Gastrocnemius medialis (tissue), 4 donors: ENCODE results near the gene GBP2. TPM values are rescaled to one million over a fixed set of nuclear protein-coding genes. Genes with fewer than 3 reads are reported as not detected.
"Not testable (repeated sequence)": the region's sequence is repeated elsewhere in the genome, so short reads cannot be mapped to it uniquely, and the experiment has no call there.

Source experiments
- ATAC-seq, 2 donors: fragments of 150-250 bp; one replicate each; pipeline ENCODE4 v1.9.1; 2016
- DNase-seq, 2 donors: peaks; one replicate each; pipeline ENCODE4 v3.0.0-alpha.2; 2019
- H3K27ac ChIP-seq, 4 donors: fragments of 200-600 bp; sonication (generic); 1 replicate in 1 of 4; 2 replicates in 3 of 4; pipeline ENCODE4 v1.5.1; 2016 to 2018; ENCODE audit warnings: mild to moderate bottlenecking in 2 of 4, moderate library complexity in 1 of 4
- H3K27me3 ChIP-seq, 3 donors: fragments of 200-600 bp; sonication (generic) in 2 of 3; 1 replicate in 1 of 3; 2 replicates in 2 of 3; pipeline versions ENCODE4 v1.5.1 to v1.6.0; 2016 to 2019; ENCODE audit warnings: mild to moderate bottlenecking in 1 of 3, moderate library complexity in 1 of 3
- H3K36me3 ChIP-seq, 2 donors: fragments of 200-600 bp; sonication (generic) in 1 of 2; one replicate each; pipeline ENCODE4 v1.5.1; 2017 to 2018
- H3K4me1 ChIP-seq, 2 donors: fragments of 200-600 bp; sonication (generic) in 1 of 2; one replicate each; pipeline ENCODE4 v1.5.1; 2016 to 2017; ENCODE audit warnings: mild to moderate bottlenecking in 2 of 2
- H3K4me3 ChIP-seq, 4 donors: fragments of 200-600 bp; sonication (generic) in 3 of 4; 1 replicate in 1 of 4; 2 replicates in 3 of 4; pipeline ENCODE4 v1.5.1; 2016 to 2019; ENCODE audit warnings: mild to moderate bottlenecking in 2 of 4
- H3K9me3 ChIP-seq, 3 donors: fragments of 200-600 bp; sonication (generic) in 2 of 3; 1 replicate in 1 of 3; 2 replicates in 2 of 3; pipeline ENCODE4 v1.5.1; 2016 to 2019
- POLR2A ChIP-seq, 2 donors: fragments of 450-650 bp; IDR thresholded peaks; one replicate each; pipeline ENCODE4 v1.6.1; 2017; ENCODE audit warnings: antibody characterized with exemption in 2 of 2, mild to moderate bottlenecking in 2 of 2, moderate library complexity in 2 of 2
- in situ Hi-C, 4 donors: fragments of 200-750 bp; cut with MboI; loops; one replicate each; pipeline versions ENCODE4 v1.15.0 to v1.8.0; 2017; ENCODE audit warnings: low sequenced_read_pairs in 4 of 4
- intact Hi-C: fragments of 100-400 bp; cut with DNase I; formaldehyde crosslinking; loops from one replicate; pipeline ENCODE4 v1.15.1; 2023; ENCODE audit warnings: low total_unique reads
- total RNA-seq, 4 donors: library from RNA; depleted of rRNA; stranded (reverse); fragments of >200 nt; gene quantifications; one replicate each; pipeline versions ENCODE4 v1.1.0 to v1.2.3, GENCODE V29; 2016
- TF ChIP-seq, protein P1 (sequence below), 5 experiments: fragments of 450-650 bp in 3 of 5; fragments of 200-600 bp in 2 of 5; sonication (generic) in 2 of 5; IDR thresholded peaks in 4 of 5; conservative IDR thresholded peaks in 1 of 5; 1 replicate in 4 of 5; 2 replicates in 1 of 5; pipeline ENCODE4 v1.5.1; 2016 to 2019; ENCODE audit warnings: antibody characterized with exemption in 5 of 5, mild to moderate bottlenecking in 3 of 5, moderate library complexity in 3 of 5

The GBP2 gene
- total RNA-seq, 4 donors from 2014 or later = 28.6 to 115 (median 56.2) TPM

DNA sequence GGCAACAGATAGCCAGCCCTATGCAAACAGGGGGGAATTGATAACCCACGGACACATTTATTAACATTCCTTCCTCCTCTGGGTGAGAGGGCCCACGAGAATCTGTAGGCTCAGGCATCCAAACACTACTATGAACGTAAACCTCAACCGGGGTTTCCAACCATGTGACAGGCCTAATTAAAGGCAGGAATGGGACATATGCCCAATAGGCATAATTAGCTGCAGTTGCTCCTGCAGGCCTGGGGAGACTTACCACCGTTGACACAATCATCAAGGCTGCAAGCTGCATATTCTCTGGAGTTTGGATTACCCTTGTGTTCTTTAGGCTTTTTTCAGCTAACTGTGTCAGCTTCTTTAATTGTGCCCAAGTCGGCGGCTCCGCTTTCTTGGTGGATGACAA is 38.7 kb downstream of the GBP2 start:
- Histone ChIP-seq H3K4me1 (no peaks in the 10 kb centered on the region), H3K36me3 (no peaks in the 10 kb centered on the region), H3K27ac (no peak overlapping the region), H3K4me3 (no peak overlapping the region), H3K27me3 (no peaks in the 10 kb centered on the region), H3K9me3 (no peaks in the 10 kb centered on the region)
- no peak for DNase-seq
- no peak for ATAC-seq
- TF ChIP-seq, protein P1, sequence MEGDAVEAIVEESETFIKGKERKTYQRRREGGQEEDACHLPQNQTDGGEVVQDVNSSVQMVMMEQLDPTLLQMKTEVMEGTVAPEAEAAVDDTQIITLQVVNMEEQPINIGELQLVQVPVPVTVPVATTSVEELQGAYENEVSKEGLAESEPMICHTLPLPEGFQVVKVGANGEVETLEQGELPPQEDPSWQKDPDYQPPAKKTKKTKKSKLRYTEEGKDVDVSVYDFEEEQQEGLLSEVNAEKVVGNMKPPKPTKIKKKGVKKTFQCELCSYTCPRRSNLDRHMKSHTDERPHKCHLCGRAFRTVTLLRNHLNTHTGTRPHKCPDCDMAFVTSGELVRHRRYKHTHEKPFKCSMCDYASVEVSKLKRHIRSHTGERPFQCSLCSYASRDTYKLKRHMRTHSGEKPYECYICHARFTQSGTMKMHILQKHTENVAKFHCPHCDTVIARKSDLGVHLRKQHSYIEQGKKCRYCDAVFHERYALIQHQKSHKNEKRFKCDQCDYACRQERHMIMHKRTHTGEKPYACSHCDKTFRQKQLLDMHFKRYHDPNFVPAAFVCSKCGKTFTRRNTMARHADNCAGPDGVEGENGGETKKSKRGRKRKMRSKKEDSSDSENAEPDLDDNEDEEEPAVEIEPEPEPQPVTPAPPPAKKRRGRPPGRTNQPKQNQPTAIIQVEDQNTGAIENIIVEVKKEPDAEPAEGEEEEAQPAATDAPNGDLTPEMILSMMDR (IDR thresholded peaks at IDR 0.05 in 4 of 5, conservative IDR thresholded peaks at IDR 0.05 in 1 of 5) = no peak
- no peak for TF ChIP-seq POLR2A (IDR thresholded peaks at IDR 0.05)
- intact Hi-C loops (no loop called here), in situ Hi-C loops (loop anchor here in 1 of 4 donors (10.0 kb wide), 1 partner anchor 278 kb away; the partner anchor contains the start of gene GBP6)

DNA sequence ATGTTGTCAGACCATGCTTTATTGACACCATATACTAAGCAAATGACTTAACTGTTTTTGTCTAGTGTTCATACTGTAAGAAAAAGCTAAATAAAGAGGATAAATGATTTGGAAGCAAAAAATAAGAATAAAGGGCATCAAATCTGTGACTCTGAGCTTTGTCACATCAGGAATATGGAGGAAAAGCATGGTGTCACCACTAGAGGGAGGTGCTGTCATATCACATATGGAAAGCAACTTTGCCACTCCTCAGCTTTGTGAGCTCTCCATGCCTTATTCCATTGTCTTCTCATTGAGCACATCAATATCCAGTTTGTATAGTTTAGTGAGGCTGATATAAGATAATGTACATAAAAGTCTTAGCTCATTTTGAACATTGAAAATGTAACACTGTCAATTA is 40.1 kb downstream of the GBP2 start:
- Histone ChIP-seq H3K27ac (no peak overlapping the region), H3K36me3 (no peaks in the 10 kb centered on the region), H3K9me3 (no peaks in the 10 kb centered on the region), H3K4me3 (no peak overlapping the region), H3K4me1 (no peaks in the 10 kb centered on the region), H3K27me3 (no peaks in the 10 kb centered on the region)
- intact Hi-C loops = no loop called here
- DNase-seq = no peak
- peak in 1 of 2 donors; percentile 64 for ATAC-seq
- TF ChIP-seq, protein P1 (IDR thresholded peaks at IDR 0.05 in 4 of 5, conservative IDR thresholded peaks at IDR 0.05 in 1 of 5) = peak in 4 of 5 experiments; percentile 32 to 67 (median 36)
- TF ChIP-seq POLR2A (IDR thresholded peaks at IDR 0.05) = no peak
- in situ Hi-C loops = loop anchor here in 1 of 4 donors (10.0 kb wide), 1 partner anchor 279 kb away; the partner anchor contains the start of gene GBP6

GRCh38 chr1:89081005-89081404 is 44.9 kb downstream of the GBP2 start:
- in situ Hi-C loops (loop anchor here in 1 of 4 donors (10.0 kb wide), 1 partner anchor 284 kb away; the partner anchor contains the start of gene GBP6), intact Hi-C loops (no loop called here)
- Histone ChIP-seq H3K9me3 (no peaks in the 10 kb centered on the region), H3K4me3 (peak overlapping the region in 1 of 4 donors; percentile 14), H3K27me3 (no peaks in the 10 kb centered on the region), H3K27ac (peak overlapping the region in 2 of 4 donors; percentile 30 to 49), H3K4me1 (no peaks in the 10 kb centered on the region), H3K36me3 (no peaks in the 10 kb centered on the region)
- TF ChIP-seq POLR2A (IDR thresholded peaks at IDR 0.05) = no peak
- TF ChIP-seq, protein P1 (IDR thresholded peaks at IDR 0.05 in 4 of 5, conservative IDR thresholded peaks at IDR 0.05 in 1 of 5) = no peak
- ATAC-seq (peak in 1 of 2 donors; percentile 33), DNase-seq (no peak)

DNA sequence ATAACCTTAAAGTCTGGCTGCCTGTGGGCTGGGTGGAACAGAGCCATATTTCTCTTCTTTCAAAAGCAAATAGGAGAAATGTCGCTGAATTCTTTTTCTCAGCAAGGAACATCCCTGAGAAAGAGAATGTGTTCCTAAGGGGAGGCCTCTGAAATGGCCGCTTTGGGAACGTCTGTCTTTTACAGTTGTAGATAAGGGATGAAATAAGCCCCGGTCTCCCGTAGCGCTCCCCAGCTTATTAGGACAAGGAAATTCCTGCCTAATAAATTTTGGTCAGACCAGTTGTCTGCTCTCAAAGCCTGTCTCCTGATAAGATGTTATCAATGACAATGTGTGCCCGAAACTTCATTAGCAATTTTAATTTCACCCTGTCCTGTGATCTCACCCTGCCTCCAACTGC is 45.8 kb downstream of the GBP2 start:
- H3K4me3 ChIP-seq, ATAC-seq, H3K36me3 ChIP-seq, H3K27me3 ChIP-seq, DNase-seq, H3K4me1 ChIP-seq, H3K9me3 ChIP-seq, intact Hi-C loops: not testable (repeated sequence)
- H3K27ac ChIP-seq = peak overlapping the region in 2 of 4 donors; percentile 30 to 49
- in situ Hi-C loops = loop anchor here in 1 of 4 donors (10.0 kb wide), 1 partner anchor 285 kb away; the partner anchor contains the start of gene GBP6

DNA sequence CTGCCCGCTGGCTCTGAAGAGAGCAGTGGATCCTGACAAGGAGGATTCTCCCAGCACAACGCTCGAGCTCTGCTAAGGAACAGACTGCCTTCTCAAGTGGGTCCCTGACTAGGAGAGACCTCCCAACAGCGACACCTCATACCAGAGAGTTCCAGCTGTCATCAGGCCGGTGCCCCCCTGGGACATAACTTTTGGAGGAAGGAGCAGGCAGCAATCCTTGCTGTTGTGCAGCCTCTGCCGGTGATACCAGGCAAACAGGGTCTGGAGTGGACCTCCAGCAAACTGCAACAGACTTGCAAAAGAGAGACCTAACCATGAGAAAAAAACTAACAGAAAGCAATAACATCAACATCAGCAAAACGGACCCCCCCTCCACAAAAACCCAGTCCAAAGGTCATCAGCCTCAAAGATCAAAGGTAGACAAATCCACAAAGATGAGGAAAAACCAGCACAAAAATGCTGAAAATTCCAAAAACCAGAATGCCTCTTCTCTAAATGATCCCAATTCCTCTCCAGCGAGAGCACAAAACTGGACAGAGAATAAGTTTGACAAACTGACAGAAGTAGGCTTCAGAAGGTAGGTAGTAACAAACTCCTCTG is 53.3 kb downstream of the GBP2 start:
- in situ Hi-C loops, H3K27me3 ChIP-seq: not testable (repeated sequence)

More for the DNA sequence above, 53.3 kb downstream of the GBP2 start:
- ATAC-seq, H3K27ac ChIP-seq, H3K4me1 ChIP-seq, DNase-seq, intact Hi-C loops, H3K9me3 ChIP-seq, H3K4me3 ChIP-seq, H3K36me3 ChIP-seq: not testable (repeated sequence)
